Prostate gland (tissue), 2 donors: Measurements from ENCODE around the gene MAPK9. TPM values are rescaled to one million over a fixed set of nuclear protein-coding genes. Genes with fewer than 3 reads are reported as not detected.

Source experiments
- DNase-seq: peaks from one replicate; pipeline ENCODE4 v3.0.0-alpha.2; 2019; ENCODE audit warnings: low spot score
- H3K27ac ChIP-seq, 2 donors: fragments of 200-600 bp; sonication (generic); 2 replicates each; pipeline ENCODE4 v1.5.1; 2017 to 2019
- H3K27me3 ChIP-seq: fragments of 200-600 bp; sonication (generic); replicated peaks from 2 replicates; pipeline ENCODE4 v1.5.1; 2019; ENCODE audit not compliant: insufficient read depth
- H3K36me3 ChIP-seq, 2 donors: fragments of 200-600 bp; sonication (generic); 1 replicate in 1 of 2; 2 replicates in 1 of 2; pipeline versions ENCODE4 v1.5.1 to v1.8.1; 2017 to 2019
- H3K4me1 ChIP-seq: fragments of 200-600 bp; sonication (generic); replicated peaks from 2 replicates; pipeline ENCODE4 v1.5.1; 2019
- H3K4me3 ChIP-seq, 2 donors: fragments of 200-600 bp; sonication (generic); 2 replicates each; pipeline ENCODE4 v1.5.1; 2017 to 2019
- H3K9me3 ChIP-seq: fragments of 200-600 bp; sonication (generic); 2 replicates; pipeline ENCODE4 v1.5.1; 2017
- POLR2A ChIP-seq: fragments of 450-650 bp; IDR thresholded peaks from one replicate; pipeline ENCODE4 v1.6.1; 2016; ENCODE audit warnings: antibody characterized with exemption, mild to moderate bottlenecking
- POLR2AphosphoS5 ChIP-seq: sonication (generic); formaldehyde crosslinking; IDR thresholded peaks from one replicate; pipeline ENCODE4 v1.6.1; 2017; ENCODE audit warnings: antibody characterized with exemption
- WGBS: methylation state at CpG from one replicate; pipeline ENCODE4 v1.1.5; 2018; 5-methylcytosine and 5-hydroxymethylcytosine counted together
- intact Hi-C: fragments of 100-400 bp; cut with DNase I; formaldehyde crosslinking; loops from one replicate; pipeline ENCODE4 v1.14.2; 2022
- total RNA-seq, 2 donors: library from RNA; depleted of rRNA; stranded (reverse); fragments of >200 nt; gene quantifications; one replicate each; pipeline ENCODE4 v1.1.0, GENCODE V29; 2016
- TF ChIP-seq, protein P1 (sequence below), 4 experiments: fragments of 200-600 bp in 2 of 4; fragments of 450-650 bp in 2 of 4; sonication (generic) in 2 of 4; IDR thresholded peaks; 1 replicate in 3 of 4; 2 replicates in 1 of 4; pipeline ENCODE4 v1.5.1; 2016 to 2019; ENCODE audit warnings: antibody characterized with exemption in 4 of 4, mild to moderate bottlenecking in 2 of 4, moderate library complexity in 2 of 4

Gene MAPK9
- total RNA-seq, 2 donors from 2014 or later: 28.8 to 38.5 TPM

DNA sequence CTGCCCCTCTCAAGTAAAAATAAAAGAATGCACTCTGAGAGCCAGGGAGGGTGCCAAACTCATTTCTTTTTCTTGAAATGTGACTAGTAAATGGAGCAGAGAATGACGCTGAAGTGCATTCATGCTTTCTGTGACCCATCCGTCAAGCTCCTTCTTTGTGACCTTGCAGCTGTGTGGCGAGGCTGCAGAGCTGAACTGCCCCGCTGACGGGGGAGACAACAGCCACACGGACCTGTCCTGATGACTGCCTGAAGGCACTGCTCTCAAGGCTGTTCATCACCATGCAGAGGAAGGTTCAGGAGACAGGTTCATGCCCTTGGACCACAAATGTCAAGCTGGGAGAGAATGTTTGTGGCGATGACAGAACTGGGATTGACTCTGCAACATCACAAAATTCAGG lies 61.9 kb downstream of the MAPK9 start:
- intact Hi-C loops: no loop called here
- WGBS: 85% methylated on average over 7 of the region's 7 CpGs

DNA sequence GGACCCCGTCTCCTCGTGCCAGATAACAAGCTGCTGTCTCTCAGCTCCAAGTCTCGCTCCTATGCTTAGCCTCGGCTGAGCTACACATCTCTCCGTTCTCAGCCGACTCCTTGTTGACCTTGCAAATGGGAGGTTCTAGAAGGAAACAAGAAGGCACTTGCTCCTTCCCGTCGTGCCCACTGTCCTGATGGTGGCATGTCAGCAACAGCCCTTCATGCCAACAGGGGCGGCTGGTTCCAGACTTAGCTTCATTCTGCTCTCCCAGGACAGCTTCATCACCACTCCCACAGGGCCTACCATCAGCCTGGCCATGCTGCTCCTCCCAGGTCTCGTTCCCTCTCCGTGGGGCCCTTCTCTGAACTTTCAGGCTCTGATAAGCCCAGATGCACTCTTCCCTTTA lies 69.8 kb downstream of the MAPK9 start:
- intact Hi-C loops: no loop called here
- 93% methylated on average over 11 of the region's 11 CpGs for WGBS

More for the DNA sequence above, 61.9 kb downstream of the MAPK9 start:
- H3K4me1 ChIP-seq: no peaks in the 10 kb centered on the region
- DNase-seq: no peak
- peaks cover 3% of the 10 kb centered on the region in 2 donors for H3K36me3 ChIP-seq
- no peaks in the 10 kb centered on the region for H3K27me3 ChIP-seq
- TF ChIP-seq POLR2AphosphoS5: no peak
- TF ChIP-seq, protein P1, sequence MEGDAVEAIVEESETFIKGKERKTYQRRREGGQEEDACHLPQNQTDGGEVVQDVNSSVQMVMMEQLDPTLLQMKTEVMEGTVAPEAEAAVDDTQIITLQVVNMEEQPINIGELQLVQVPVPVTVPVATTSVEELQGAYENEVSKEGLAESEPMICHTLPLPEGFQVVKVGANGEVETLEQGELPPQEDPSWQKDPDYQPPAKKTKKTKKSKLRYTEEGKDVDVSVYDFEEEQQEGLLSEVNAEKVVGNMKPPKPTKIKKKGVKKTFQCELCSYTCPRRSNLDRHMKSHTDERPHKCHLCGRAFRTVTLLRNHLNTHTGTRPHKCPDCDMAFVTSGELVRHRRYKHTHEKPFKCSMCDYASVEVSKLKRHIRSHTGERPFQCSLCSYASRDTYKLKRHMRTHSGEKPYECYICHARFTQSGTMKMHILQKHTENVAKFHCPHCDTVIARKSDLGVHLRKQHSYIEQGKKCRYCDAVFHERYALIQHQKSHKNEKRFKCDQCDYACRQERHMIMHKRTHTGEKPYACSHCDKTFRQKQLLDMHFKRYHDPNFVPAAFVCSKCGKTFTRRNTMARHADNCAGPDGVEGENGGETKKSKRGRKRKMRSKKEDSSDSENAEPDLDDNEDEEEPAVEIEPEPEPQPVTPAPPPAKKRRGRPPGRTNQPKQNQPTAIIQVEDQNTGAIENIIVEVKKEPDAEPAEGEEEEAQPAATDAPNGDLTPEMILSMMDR (IDR thresholded peaks at IDR 0.05): no peak
- TF ChIP-seq POLR2A: no peak
- H3K27ac ChIP-seq: no peak overlapping the region
- no peak overlapping the region for H3K4me3 ChIP-seq
- no peaks in the 10 kb centered on the region for H3K9me3 ChIP-seq

DNA sequence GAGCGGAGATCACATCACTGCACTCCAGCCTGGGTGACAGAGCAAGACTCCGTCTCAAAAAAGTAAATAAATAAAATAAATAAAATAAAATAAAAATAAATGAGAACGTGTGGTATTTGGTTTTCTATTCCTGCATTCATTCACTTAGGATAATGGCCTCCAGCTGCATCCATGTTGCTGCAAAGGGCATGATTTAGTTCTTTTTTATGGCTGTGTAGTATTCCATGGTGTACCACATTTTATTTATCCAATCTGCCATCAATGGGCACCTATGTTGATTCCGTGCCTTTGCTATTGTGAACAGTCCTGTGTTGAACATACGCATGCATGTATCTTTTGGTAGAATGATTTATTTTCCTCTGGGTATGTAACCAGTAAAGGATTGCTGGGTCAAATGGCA lies 74.1 kb downstream of the MAPK9 start:
- no peaks in the 10 kb centered on the region for H3K36me3 ChIP-seq
- no peaks in the 10 kb centered on the region for H3K9me3 ChIP-seq
- intact Hi-C loops: no loop called here
- DNase-seq: no peak
- no peaks in the 10 kb centered on the region for H3K27me3 ChIP-seq
- no peaks in the 10 kb centered on the region for H3K4me1 ChIP-seq
- 91% methylated on average over 5 of the region's 5 CpGs for WGBS
- no peak for TF ChIP-seq POLR2AphosphoS5
- no peak for TF ChIP-seq POLR2A
- TF ChIP-seq, protein P1 (IDR thresholded peaks at IDR 0.05): no peak
- H3K4me3 ChIP-seq: no peak overlapping the region
- H3K27ac ChIP-seq: no peak overlapping the region

More for the DNA sequence above, 69.8 kb downstream of the MAPK9 start:
- DNase-seq: no peak
- no peaks in the 10 kb centered on the region for H3K4me1 ChIP-seq
- H3K36me3 ChIP-seq: no peaks in the 10 kb centered on the region
- no peaks in the 10 kb centered on the region for H3K9me3 ChIP-seq
- H3K27me3 ChIP-seq: no peaks in the 10 kb centered on the region
- no peak overlapping the region for H3K27ac ChIP-seq
- no peak overlapping the region for H3K4me3 ChIP-seq
- TF ChIP-seq, protein P1 (IDR thresholded peaks at IDR 0.05): no peak
- TF ChIP-seq POLR2AphosphoS5: no peak
- no peak for TF ChIP-seq POLR2A

DNA sequence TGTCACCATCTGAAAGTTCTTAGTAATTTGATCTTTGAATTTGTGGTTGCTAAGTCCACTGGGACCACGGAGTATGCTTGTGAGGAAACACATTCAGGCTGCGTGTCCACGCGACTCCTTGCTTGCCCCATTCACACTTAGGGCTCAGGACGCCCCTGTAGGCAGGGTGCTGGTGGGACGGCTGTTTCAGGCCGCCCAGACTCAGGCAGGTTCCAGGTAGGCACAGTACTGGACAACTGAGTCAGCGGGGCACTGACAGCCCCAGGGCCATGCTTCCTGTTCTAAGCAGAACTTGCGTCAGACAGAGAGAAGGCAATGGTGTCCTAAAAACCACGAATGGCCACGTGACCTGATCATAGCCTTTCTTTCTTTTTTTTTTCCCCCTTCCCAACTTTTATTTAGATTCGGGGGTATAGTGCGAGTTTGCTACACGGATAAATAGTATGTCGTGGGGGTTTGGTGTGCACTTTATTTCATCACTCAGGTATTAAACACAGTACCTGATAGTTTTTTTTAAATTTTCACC lies 75.2 kb downstream of the MAPK9 start:
- intact Hi-C loops: no loop called here
- H3K4me3 ChIP-seq: no peak overlapping the region
- WGBS: 91% methylated on average over 15 of the region's 15 CpGs
- TF ChIP-seq, protein P1 (IDR thresholded peaks at IDR 0.05): no peak
- TF ChIP-seq POLR2A (no peak), POLR2AphosphoS5 (no peak)
- DNase-seq: no peak
- no peaks in the 10 kb centered on the region for H3K4me1 ChIP-seq
- no peak overlapping the region for H3K27ac ChIP-seq
- H3K36me3 ChIP-seq: no peaks in the 10 kb centered on the region
- no peaks in the 10 kb centered on the region for H3K9me3 ChIP-seq
- no peaks in the 10 kb centered on the region for H3K27me3 ChIP-seq
